ENCODE measurements around the gene CDC42BPA.

Gene CDC42BPA

GRCh38 chr1:227351443-227351842, 33.2 kb upstream of the CDC42BPA start:
- Histone ChIP-seq H2BK12ac (ENCODE audit: low read length) (no peak overlapping the region), H3K27me3 (ENCODE audit: insufficient read depth, low read length) (no peaks in the 10 kb centered on the region), H3K36me3 (ENCODE audit: control insufficient read depth in 1 of 2, insufficient read depth in 2 of 2, low read length in 2 of 2) (no peaks in the 10 kb centered on the region), H3K4ac (ENCODE audit: low read depth, low read length) (no peak overlapping the region), H2BK5ac (ENCODE audit: low read depth, low read length, poor library complexity) (no peak overlapping the region), H3K79me1 (ENCODE audit: low read length) (no peaks in the 10 kb centered on the region), H3K23ac (ENCODE audit: low read length) (no peak overlapping the region), H3K9ac (ENCODE audit: low read length) (no peak overlapping the region), H3K9me3 (ENCODE audit: insufficient read depth, low read depth, low read length) (no peaks in the 10 kb centered on the region), H2AK5ac (ENCODE audit: low read length) (no peak overlapping the region), H4K12ac (ENCODE audit: low read depth, low read length) (no peak overlapping the region), H2BK120ac (ENCODE audit: insufficient read depth, low read length, poor library complexity) (no peak overlapping the region), H3K14ac (ENCODE audit: low read length) (no peak overlapping the region), H3K27ac (ENCODE audit: low read depth, low read length) (no peak overlapping the region), H4K8ac (ENCODE audit: low read depth, low read length) (no peak overlapping the region), H3K79me2 (ENCODE audit: control insufficient read depth, insufficient read depth, low read length, poor library complexity) (no peaks in the 10 kb centered on the region), H2AFZ (ENCODE audit: insufficient read depth, low read length, poor library complexity) (no peak overlapping the region), H3K4me2 (ENCODE audit: low read length) (no peak overlapping the region), H4K91ac (ENCODE audit: low read depth, low read length) (no peak overlapping the region), H3K4me1 (ENCODE audit: control insufficient read depth in 1 of 2, insufficient read depth in 2 of 2, low read length in 2 of 2) (peaks cover 0 to under 1% of the 10 kb centered on the region in 2 experiments), H3K18ac (ENCODE audit: low read length) (no peak overlapping the region), H3K4me3 (ENCODE audit: low read depth, low read length) (no peak overlapping the region)
- WGBS (ENCODE audit: extremely low coverage, insufficient coverage, insufficient read length) = no CpG with 5 or more reads among the region's 1 CpG
- no peak for DNase-seq

- H3K9ac ChIP-seq (ENCODE audit: low read length) = no peak overlapping the region
- no CpG with 5 or more reads among the region's 3 CpGs for WGBS (ENCODE audit: extremely low coverage, insufficient coverage, insufficient read length)
- H3K27me3 ChIP-seq (ENCODE audit: insufficient read depth, low read length) = no peaks in the 10 kb centered on the region
- H3K27ac ChIP-seq (ENCODE audit: low read depth, low read length) = no peak overlapping the region
- H2BK120ac ChIP-seq (ENCODE audit: insufficient read depth, low read length, poor library complexity) = no peak overlapping the region
- no peaks in the 10 kb centered on the region for H3K79me2 ChIP-seq (ENCODE audit: control insufficient read depth, insufficient read depth, low read length, poor library complexity)
- no peaks in the 10 kb centered on the region for H3K36me3 ChIP-seq (ENCODE audit: control insufficient read depth in 1 of 2, insufficient read depth in 2 of 2, low read length in 2 of 2)
- no peak overlapping the region for H2AK5ac ChIP-seq (ENCODE audit: low read length)
- H3K4me1 ChIP-seq (ENCODE audit: control insufficient read depth in 1 of 2, insufficient read depth in 2 of 2, low read length in 2 of 2) = no peaks in the 10 kb centered on the region
- no peak overlapping the region for H2BK12ac ChIP-seq (ENCODE audit: low read length)
- H4K12ac ChIP-seq (ENCODE audit: low read depth, low read length) = no peak overlapping the region
- H4K8ac ChIP-seq (ENCODE audit: low read depth, low read length) = no peak overlapping the region
- H3K4ac ChIP-seq (ENCODE audit: low read depth, low read length) = no peak overlapping the region
- no peaks in the 10 kb centered on the region for H3K79me1 ChIP-seq (ENCODE audit: low read length)
- no peak overlapping the region for H3K4me2 ChIP-seq (ENCODE audit: low read length)
- H3K9me3 ChIP-seq (ENCODE audit: insufficient read depth, low read depth, low read length) = no peaks in the 10 kb centered on the region
- H3K23ac ChIP-seq (ENCODE audit: low read length) = no peak overlapping the region
- H3K4me3 ChIP-seq (ENCODE audit: low read depth, low read length) = no peak overlapping the region
- H3K18ac ChIP-seq (ENCODE audit: low read length) = no peak overlapping the region
- no peak for DNase-seq
- no peak overlapping the region for H2AFZ ChIP-seq (ENCODE audit: insufficient read depth, low read length, poor library complexity)
- H3K14ac ChIP-seq (ENCODE audit: low read length) = no peak overlapping the region
- no peak overlapping the region for H4K91ac ChIP-seq (ENCODE audit: low read depth, low read length)
- no peak overlapping the region for H2BK5ac ChIP-seq (ENCODE audit: low read depth, low read length, poor library complexity)
Observed at GRCh38 chr1:227349967-227350366, 31.7 kb upstream of the CDC42BPA start.

GRCh38 chr1:227343727-227344551, 25.6 kb upstream of the CDC42BPA start:
- Histone ChIP-seq H4K8ac (ENCODE audit: low read depth, low read length) (no peak overlapping the region), H3K9me3 (ENCODE audit: insufficient read depth, low read depth, low read length) (no peaks in the 10 kb centered on the region), H2AK5ac (ENCODE audit: low read length) (no peak overlapping the region), H3K4me2 (ENCODE audit: low read length) (no peak overlapping the region), H2BK5ac (ENCODE audit: low read depth, low read length, poor library complexity) (no peak overlapping the region), H3K23ac (ENCODE audit: low read length) (no peak overlapping the region), H3K9ac (ENCODE audit: low read length) (no peak overlapping the region), H2BK12ac (ENCODE audit: low read length) (no peak overlapping the region), H3K79me2 (ENCODE audit: control insufficient read depth, insufficient read depth, low read length, poor library complexity) (no peaks in the 10 kb centered on the region), H2BK120ac (ENCODE audit: insufficient read depth, low read length, poor library complexity) (no peak overlapping the region), H3K18ac (ENCODE audit: low read length) (no peak overlapping the region), H4K12ac (ENCODE audit: low read depth, low read length) (no peak overlapping the region), H3K27me3 (ENCODE audit: insufficient read depth, low read length) (no peaks in the 10 kb centered on the region), H2AFZ (ENCODE audit: insufficient read depth, low read length, poor library complexity) (no peak overlapping the region), H4K91ac (ENCODE audit: low read depth, low read length) (no peak overlapping the region), H3K27ac (ENCODE audit: low read depth, low read length) (no peak overlapping the region), H3K4me3 (ENCODE audit: low read depth, low read length) (no peak overlapping the region), H3K4ac (ENCODE audit: low read depth, low read length) (no peak overlapping the region), H3K79me1 (ENCODE audit: low read length) (no peaks in the 10 kb centered on the region), H3K14ac (ENCODE audit: low read length) (no peak overlapping the region), H3K36me3 (ENCODE audit: control insufficient read depth in 1 of 2, insufficient read depth in 2 of 2, low read length in 2 of 2) (no peaks in the 10 kb centered on the region), H3K4me1 (ENCODE audit: control insufficient read depth in 1 of 2, insufficient read depth in 2 of 2, low read length in 2 of 2) (no peaks in the 10 kb centered on the region)
- DNase-seq = peak in 1 of 2 donors; percentile 32
- no CpG with 5 or more reads among the region's 3 CpGs for WGBS (ENCODE audit: extremely low coverage, insufficient coverage, insufficient read length)

GRCh38 chr1:227343206-227343605, 24.9 kb upstream of the CDC42BPA start:
- Histone ChIP-seq H3K4me1 (ENCODE audit: control insufficient read depth in 1 of 2, insufficient read depth in 2 of 2, low read length in 2 of 2) (no peaks in the 10 kb centered on the region), H3K4ac (ENCODE audit: low read depth, low read length) (no peak overlapping the region), H3K4me3 (ENCODE audit: low read depth, low read length) (no peak overlapping the region), H4K91ac (ENCODE audit: low read depth, low read length) (no peak overlapping the region), H4K12ac (ENCODE audit: low read depth, low read length) (no peak overlapping the region), H3K79me2 (ENCODE audit: control insufficient read depth, insufficient read depth, low read length, poor library complexity) (no peaks in the 10 kb centered on the region), H2BK12ac (ENCODE audit: low read length) (no peak overlapping the region), H3K27me3 (ENCODE audit: insufficient read depth, low read length) (no peaks in the 10 kb centered on the region), H3K4me2 (ENCODE audit: low read length) (no peak overlapping the region), H3K23ac (ENCODE audit: low read length) (no peak overlapping the region), H3K9ac (ENCODE audit: low read length) (no peak overlapping the region), H3K36me3 (ENCODE audit: control insufficient read depth in 1 of 2, insufficient read depth in 2 of 2, low read length in 2 of 2) (no peaks in the 10 kb centered on the region), H2BK5ac (ENCODE audit: low read depth, low read length, poor library complexity) (no peak overlapping the region), H3K27ac (ENCODE audit: low read depth, low read length) (no peak overlapping the region), H3K14ac (ENCODE audit: low read length) (no peak overlapping the region), H4K8ac (ENCODE audit: low read depth, low read length) (no peak overlapping the region), H2AK5ac (ENCODE audit: low read length) (no peak overlapping the region), H3K79me1 (ENCODE audit: low read length) (no peaks in the 10 kb centered on the region), H2AFZ (ENCODE audit: insufficient read depth, low read length, poor library complexity) (no peak overlapping the region), H2BK120ac (ENCODE audit: insufficient read depth, low read length, poor library complexity) (no peak overlapping the region), H3K18ac (ENCODE audit: low read length) (no peak overlapping the region), H3K9me3 (ENCODE audit: insufficient read depth, low read depth, low read length) (no peaks in the 10 kb centered on the region)
- DNase-seq = no peak
